Smooth muscle cell (in vitro differentiated cells): ENCODE measurements around the gene C6orf141. TPM values are rescaled to one million over a fixed set of nuclear protein-coding genes. Genes with fewer than 3 reads are reported as not detected.

Experiments
- DNase-seq: peaks from one replicate; lab custom pipeline; 2025; ENCODE audit not compliant: unreplicated experiment; lab: John Stamatoyannopoulos, UW
- H2AFZ ChIP-seq: fragments of 200-600 bp; sonication (generic); 2 replicates; pipeline ENCODE4 v1.6.0; 2016; ENCODE audit warnings: antibody characterized with exemption, low read depth, mild to moderate bottlenecking
- H3F3A ChIP-seq: fragments of 200-600 bp; sonication (generic); 2 replicates; pipeline ENCODE4 v1.6.0; 2017; ENCODE audit warnings: antibody characterized with exemption, low read depth
- H3K27ac ChIP-seq: fragments of 200-600 bp; sonication (generic); 2 replicates; pipeline ENCODE4 v1.5.1; 2016; ENCODE audit warnings: low read depth, mild to moderate bottlenecking
- H3K27me3 ChIP-seq: fragments of 200-600 bp; sonication (generic); 2 replicates; pipeline ENCODE4 v1.6.1; 2016; ENCODE audit warnings: low read depth, mild to moderate bottlenecking
- H3K36me3 ChIP-seq: fragments of 200-600 bp; sonication (generic); 2 replicates; pipeline ENCODE4 v1.5.1; 2016; ENCODE audit warnings: low read depth
- H3K4me1 ChIP-seq: fragments of 200-600 bp; sonication (generic); 2 replicates; pipeline ENCODE4 v1.5.1; 2016; ENCODE audit warnings: low read depth
- H3K4me2 ChIP-seq: fragments of 200-600 bp; sonication (generic); 2 replicates; pipeline ENCODE4 v1.6.0; 2016; ENCODE audit warnings: mild to moderate bottlenecking
- H3K4me3 ChIP-seq: fragments of 200-600 bp; sonication (generic); 2 replicates; pipeline ENCODE4 v1.5.1; 2016; ENCODE audit warnings: mild to moderate bottlenecking
- H3K79me2 ChIP-seq: fragments of 200-600 bp; sonication (generic); 2 replicates; pipeline ENCODE4 v1.6.0; 2016; ENCODE audit warnings: low read depth, mild to moderate bottlenecking
- H3K9ac ChIP-seq: fragments of 200-600 bp; sonication (generic); 2 replicates; pipeline ENCODE4 v1.6.0; 2016; ENCODE audit warnings: low read depth
- H3K9me3 ChIP-seq: fragments of 200-600 bp; sonication (generic); replicated peaks from 2 replicates; pipeline ENCODE4 v1.5.1; 2016; ENCODE audit warnings: low read depth
- H4K20me1 ChIP-seq: fragments of 200-600 bp; sonication (generic); 2 replicates; pipeline ENCODE4 v1.6.0; 2016; ENCODE audit warnings: low read depth
- CTCF ChIP-seq: fragments of 200-600 bp; sonication (generic); IDR thresholded peaks from 2 replicates; pipeline ENCODE4 v1.5.1; 2017; ENCODE audit warnings: borderline replicate concordance, mild to moderate bottlenecking, antibody characterized with exemption; ENCODE audit not compliant: insufficient read depth, poor library complexity, severe bottlenecking
- WGBS: methylation state at CpG from one replicate; pipeline ENCODE4 v1.1.7; 2016; ENCODE audit warnings: low lambda C conversion rate; 5-methylcytosine and 5-hydroxymethylcytosine counted together
- polyA plus RNA-seq: library from polyadenylated mRNA; unstranded; fragments of >200 nt; fragmentation: Nextera tagmentation; extraction: Ambion mirVana; gene quantifications from 2 replicates; pipeline ENCODE4 v1.2.1, GENCODE V29; 2016
- total RNA-seq: library from RNA; depleted of rRNA; stranded (reverse); fragments of >200 nt; gene quantifications from 2 replicates; pipeline ENCODE4 v1.2.3, GENCODE V29; 2014

C6orf141 gene
- total and polyA plus RNA-seq, 2 experiments from 2014 or later = 1.5 to 4.1 TPM

- no peaks in the 10 kb centered on the region for H3K4me1 ChIP-seq
- H3F3A ChIP-seq = no peaks in the 10 kb centered on the region
- no peak for TF ChIP-seq CTCF
- no peaks in the 10 kb centered on the region for H3K9me3 ChIP-seq
- no peak overlapping the region for H2AFZ ChIP-seq
- DNase-seq = no peak
- H3K4me3 ChIP-seq = no peak overlapping the region
- H3K4me2 ChIP-seq = no peak overlapping the region
- no peaks in the 10 kb centered on the region for H3K36me3 ChIP-seq
- H3K9ac ChIP-seq = no peak overlapping the region
- H3K27me3 ChIP-seq = no peaks in the 10 kb centered on the region
- H4K20me1 ChIP-seq = no peaks in the 10 kb centered on the region
- H3K79me2 ChIP-seq = no peaks in the 10 kb centered on the region
- no peak overlapping the region for H3K27ac ChIP-seq
- 80% methylated on average over 5 of the region's 5 CpGs for WGBS
Measured at GRCh38 chr6:49563006-49563886, 12.8 kb downstream of the C6orf141 start.

- Histone ChIP-seq H4K20me1 (no peaks in the 10 kb centered on the region), H3K4me3 (no peak overlapping the region), H3K9me3 (no peaks in the 10 kb centered on the region), H3K27ac (no peak overlapping the region), H3K79me2 (no peaks in the 10 kb centered on the region), H2AFZ (no peak overlapping the region), H3K9ac (no peak overlapping the region), H3K4me1 (no peaks in the 10 kb centered on the region), H3K27me3 (no peaks in the 10 kb centered on the region), H3F3A (no peaks in the 10 kb centered on the region), H3K36me3 (no peaks in the 10 kb centered on the region), H3K4me2 (no peak overlapping the region)
- no peak for TF ChIP-seq CTCF
- 88% methylated on average over 1 of the region's 1 CpG for WGBS
- DNase-seq = no peak
Measured at GRCh38 chr6:49564552-49564951, 14.1 kb downstream of the C6orf141 start.

GRCh38 chr6:49565261-49565660 is 14.8 kb downstream of the C6orf141 start:
- H2AFZ ChIP-seq = no peak overlapping the region
- WGBS = 76% methylated on average over 2 of the region's 2 CpGs
- H3K27me3 ChIP-seq = no peaks in the 10 kb centered on the region

More at GRCh38 chr6:49565261-49565660, 14.8 kb downstream of the C6orf141 start:
- H3K4me3 ChIP-seq = no peak overlapping the region
- DNase-seq = no peak
- no peak for TF ChIP-seq CTCF
- H3K36me3 ChIP-seq = no peaks in the 10 kb centered on the region
- H4K20me1 ChIP-seq = no peaks in the 10 kb centered on the region
- no peak overlapping the region for H3K4me2 ChIP-seq
- H3K4me1 ChIP-seq = no peaks in the 10 kb centered on the region
- H3K9me3 ChIP-seq = no peaks in the 10 kb centered on the region
- no peaks in the 10 kb centered on the region for H3F3A ChIP-seq
- no peak overlapping the region for H3K27ac ChIP-seq
- no peaks in the 10 kb centered on the region for H3K79me2 ChIP-seq
- H3K9ac ChIP-seq = no peak overlapping the region
